GM19467 (cell line): Measurements from ENCODE around the gene TPRN.
A peak's percentile ranks its signal among the peaks of the same experiment; 100 is the strongest.

Source experiments
- ATAC-seq: cut with Tn5 transposase; IDR thresholded peaks from one replicate; pipeline ENCODE4 v1.9.1; 2021; ENCODE audit warnings: mild to moderate bottlenecking, moderate library complexity; ENCODE audit not compliant: unreplicated experiment

Gene TPRN

DNA sequence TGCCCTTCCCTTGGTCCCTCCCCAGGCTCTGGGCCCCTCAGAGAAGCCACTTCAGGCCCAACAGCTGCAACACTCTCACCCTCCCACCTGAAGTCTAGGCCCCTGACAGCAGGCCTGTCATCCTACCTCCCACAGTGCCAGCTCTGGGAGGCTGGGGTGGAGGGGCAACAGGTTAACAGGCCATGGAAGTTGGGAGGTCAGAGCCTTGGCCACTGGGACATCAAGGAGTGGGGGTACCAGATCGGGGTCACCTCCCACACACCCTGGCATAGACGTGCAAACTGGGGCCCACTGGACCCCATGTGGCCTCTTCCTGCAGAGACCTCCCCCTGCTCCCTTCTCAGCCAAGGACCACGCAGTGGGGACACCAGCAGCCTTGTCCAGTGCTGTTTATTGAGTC, 9.3 kb downstream of the TPRN start:
- no peak for ATAC-seq

DNA sequence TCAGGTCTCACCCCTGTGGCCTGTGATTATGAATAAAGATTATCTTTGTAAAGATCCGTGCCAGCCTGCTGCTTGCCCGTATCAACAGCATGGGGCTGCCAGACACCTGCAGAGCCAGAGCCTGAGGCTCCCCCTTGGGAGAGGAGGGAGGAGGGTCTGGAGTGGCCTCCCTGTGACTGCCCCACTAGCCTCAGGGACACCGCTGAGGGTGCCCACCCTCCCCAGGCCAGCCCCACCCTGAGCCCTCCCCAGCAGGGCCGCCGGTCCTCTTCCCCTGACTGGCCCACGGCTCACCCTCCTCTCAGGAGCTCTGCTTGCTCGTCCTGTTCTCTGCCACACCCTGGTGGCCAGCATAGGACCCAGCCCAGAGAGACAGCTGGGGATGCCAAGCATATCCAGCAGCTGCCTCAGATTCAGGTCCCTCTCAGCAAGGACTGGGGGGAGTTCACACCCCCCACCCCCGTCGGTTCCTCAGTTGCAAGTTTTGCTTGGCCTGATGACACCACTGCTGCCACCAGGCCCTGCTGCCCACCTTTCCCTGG, 10.2 kb downstream of the TPRN start:
- no peak for ATAC-seq

DNA sequence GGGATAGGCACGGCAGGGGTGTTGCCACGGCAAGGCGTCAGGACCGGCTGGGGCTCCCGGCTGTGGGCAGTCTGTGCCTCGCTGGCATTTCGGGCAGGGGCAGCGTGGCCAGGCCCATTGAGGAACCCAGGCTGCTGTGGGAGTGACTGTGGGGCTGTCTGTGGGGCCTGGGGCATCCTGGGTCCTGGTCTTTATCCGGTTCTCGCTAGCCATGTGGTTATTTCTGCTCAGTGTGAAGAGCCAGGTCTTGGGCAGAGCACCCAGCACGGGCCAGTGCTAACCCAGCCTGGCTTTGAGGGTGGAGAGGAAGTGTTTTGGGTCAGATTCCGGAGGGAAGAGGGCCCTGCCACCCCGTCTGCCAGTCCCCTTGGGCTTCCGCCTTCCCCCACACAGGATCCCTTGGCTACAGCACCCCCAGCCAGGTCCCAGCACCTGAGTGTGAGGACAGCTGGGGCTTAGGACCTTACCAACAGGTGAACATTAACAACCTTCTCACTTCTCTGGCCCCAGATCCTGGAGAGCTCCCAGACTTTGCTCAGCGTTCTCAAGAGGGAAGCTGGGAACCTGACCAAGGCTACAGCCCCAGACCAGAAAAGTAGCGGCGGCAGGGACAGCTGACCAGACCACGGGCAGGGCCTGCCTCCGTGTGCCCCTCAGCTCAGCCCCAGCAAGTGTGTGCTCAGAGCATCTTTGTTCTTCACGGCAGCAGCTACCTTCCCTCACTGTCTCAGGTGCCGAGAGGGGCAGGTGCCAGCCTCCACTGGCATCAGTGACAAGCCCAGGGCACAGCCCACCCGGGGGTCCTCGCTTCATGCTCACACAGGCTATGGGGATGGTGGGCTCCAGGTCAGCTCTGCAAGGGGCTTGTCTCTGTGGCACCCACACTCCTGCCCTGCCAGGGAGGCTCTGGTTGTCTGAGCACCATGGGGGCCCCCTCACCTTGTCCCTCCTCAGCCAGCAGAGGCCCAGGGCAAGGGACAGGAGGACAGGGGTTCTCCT, 10.9 kb downstream of the TPRN start:
- ATAC-seq, result no peak

DNA sequence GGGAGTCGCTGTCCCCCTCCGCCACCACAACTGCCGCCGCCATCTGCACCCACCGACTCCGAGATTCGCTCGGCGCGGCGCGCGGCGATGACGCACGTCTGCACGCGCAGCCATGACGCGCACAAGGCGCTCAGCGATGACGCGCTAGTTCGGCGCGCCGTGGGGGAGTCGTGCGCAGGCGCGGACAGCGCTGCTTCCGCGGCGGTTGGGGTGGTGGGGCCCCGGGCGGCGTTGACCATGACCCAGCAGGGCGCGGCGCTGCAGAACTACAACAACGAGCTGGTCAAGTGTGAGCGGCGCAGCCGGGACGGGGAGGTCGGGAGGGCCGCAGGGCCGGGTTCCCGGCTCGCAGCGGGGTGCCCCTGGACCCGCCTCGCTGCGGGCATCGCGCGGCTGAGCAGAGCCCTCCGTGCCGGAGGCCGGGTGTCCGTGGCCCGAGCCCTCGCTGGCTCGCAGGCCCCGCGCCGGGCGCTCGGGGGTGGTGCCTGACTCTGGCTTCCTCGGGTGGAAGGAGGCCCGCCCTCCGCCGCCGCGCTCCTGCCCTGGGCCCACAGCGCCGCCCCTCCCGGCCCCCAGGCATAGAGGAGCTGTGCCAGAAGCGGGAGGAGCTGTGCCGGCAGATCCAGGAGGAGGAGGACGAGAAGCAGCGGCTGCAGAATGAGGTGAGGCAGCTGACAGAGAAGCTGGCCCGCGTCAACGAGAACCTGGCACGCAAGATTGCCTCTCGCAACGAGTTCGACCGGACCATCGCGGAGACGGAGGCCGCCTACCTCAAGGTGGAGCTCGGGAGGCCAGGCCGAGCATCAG, 11.8 kb downstream of the TPRN start, which contains the start of the genes ANAPC2 and SSNA1:
Gene ANAPC2, minus strand, starts transcription at position 71 of the 807 bp plus-strand sequence. Its CDS starts 28 bp downstream, at position 43.
Gene SSNA1, plus strand, starts transcription at position 187 of the 807 bp plus-strand sequence. Its CDS starts 51 bp downstream, at position 238.
- peak; percentile 74 for ATAC-seq

DNA sequence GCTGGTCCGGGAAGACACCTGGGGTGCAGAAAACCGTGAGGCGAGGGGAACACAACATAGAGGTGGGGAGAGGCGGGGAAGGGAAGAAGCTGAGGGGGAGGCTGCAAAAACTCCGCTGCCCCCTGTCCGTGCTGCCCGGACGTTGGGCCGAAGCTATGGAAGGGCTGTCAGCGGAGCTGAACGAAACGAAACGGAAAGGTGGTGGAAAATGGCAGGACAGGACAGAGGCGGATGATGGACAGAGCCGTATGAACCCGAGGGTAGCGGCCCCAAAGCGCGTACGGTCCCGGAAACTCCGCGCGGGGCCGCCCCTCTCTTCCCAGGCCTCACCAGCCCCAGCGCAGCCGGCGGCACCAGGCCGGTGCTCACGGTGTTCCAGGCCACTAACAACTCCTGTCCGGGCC, 12.5 kb downstream of the TPRN start:
- no peak for ATAC-seq

DNA sequence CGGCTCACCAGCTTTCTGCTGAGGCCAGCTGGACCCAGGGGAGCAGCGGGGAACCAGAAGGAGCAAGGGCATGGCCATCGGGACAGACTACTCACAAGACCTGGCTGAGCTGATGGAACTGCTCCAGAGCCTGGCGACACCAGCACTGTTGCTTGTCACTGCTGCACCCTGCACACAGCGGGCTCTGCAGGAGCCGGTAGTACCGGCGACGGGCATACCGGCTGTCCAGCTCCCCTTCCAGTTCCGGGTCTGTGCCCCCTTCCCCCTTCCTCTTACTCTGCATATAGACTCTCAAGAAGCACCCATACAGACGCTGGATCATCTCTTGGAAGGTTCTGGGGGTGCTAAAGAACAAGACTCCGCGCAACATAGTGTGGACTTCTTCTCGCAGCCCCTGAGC, 13.2 kb downstream of the TPRN start:
- ATAC-seq, result no peak

DNA sequence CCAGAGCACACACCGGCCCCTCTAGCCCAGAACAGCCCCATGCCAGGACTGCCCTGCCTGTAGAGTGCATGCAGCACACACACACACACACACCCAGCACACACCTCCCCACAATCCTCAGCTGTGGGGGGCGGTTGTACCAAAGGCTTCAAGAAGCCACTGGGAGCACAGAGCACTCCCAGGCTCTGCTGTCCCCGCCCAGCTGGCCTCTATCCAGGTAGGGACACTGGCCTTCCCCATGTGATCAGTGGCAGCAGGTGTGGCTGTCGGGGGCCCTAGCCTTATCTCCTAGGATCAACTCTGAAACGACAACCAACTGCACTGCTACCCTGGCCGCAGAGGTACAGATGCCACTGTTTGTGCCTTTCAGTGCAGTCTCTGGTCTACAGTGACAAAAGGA, 14.2 kb downstream of the TPRN start:
- ATAC-seq, result no peak

DNA sequence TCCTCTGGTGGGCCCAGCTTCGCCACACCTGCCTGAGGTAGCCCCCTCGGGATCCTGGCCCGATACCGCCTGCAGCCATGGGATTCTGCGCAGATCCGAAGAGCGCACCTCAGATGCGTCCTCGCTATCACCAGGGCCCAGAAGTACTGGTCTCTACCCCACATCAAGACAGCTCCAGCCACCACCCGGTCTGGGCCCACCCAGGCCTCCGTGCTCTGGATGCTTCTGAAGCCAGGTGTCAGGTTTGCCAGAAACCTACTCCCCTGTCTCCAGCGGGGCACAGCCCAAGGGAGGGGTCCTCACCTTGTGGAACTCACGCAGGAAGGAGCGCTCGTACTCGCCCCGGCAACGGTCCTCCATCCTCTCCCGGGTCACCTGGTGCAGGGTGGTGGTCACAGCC, 14.6 kb downstream of the TPRN start:
- ATAC-seq, result no peak

DNA sequence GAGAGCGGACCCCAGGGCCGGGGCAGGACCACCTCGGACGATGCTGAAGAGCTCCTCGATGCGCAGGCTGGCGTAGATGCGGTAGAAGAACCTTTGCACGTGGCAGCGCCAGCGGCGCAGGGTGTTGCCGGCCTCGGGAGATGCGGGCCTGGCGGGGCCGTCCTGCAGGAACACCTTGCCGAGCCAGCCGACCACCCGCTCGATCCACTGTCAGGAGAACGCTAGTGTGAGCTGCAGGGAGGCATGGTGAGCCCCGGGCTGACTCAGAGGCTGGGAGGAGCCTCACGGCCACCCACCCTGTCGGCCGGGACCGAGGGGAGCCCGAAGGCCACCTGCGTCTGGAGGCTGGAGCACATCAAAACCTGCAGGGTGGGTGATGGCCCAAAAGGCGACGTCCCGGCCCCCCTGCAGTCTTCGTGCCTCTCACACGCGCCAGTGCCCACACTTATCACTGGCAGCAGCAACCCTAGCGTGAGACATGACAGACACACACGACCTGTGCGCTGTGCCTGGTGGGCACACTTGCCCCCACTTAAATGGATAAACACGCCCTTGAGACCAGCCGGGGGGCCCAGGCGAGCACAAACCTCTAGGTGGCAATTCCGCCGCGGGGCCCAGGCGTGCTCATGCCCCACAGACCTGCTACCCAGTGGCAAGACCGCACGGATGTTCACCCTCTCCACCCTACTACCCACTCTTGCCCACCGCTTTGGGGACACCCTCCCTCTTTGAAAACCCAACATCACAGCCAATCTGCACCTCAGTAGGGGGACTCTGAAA, 15.5 kb downstream of the TPRN start:
- no peak for ATAC-seq

DNA sequence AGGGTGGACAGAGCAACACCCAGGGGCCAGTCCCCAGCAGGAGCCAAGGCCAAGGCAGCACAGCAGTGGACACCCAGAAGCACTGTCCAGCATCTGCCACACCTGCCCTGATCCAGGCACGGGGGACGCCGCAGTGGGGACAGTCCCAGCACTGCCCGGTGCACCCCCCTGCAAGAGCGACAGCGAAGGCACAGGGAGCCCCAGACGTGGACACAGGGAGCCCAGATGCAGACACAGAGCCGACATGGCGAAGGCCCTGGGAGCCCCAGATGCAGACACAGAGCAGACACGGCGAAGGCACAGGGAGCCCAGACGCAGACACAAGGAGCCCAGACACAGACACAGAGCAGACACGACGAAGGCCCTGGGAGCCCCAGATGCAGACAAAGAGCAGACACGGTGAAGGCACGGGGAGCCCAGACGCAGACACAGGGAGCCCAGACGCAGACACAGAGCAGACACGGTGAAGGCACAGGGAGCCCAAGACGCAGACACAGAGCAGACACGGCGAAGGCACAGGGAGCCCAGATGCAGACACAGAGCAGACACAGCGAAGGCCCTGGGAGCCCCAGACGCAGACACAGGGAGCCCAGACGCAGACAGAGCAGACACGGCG, 16.5 kb downstream of the TPRN start:
- no peak for ATAC-seq

DNA sequence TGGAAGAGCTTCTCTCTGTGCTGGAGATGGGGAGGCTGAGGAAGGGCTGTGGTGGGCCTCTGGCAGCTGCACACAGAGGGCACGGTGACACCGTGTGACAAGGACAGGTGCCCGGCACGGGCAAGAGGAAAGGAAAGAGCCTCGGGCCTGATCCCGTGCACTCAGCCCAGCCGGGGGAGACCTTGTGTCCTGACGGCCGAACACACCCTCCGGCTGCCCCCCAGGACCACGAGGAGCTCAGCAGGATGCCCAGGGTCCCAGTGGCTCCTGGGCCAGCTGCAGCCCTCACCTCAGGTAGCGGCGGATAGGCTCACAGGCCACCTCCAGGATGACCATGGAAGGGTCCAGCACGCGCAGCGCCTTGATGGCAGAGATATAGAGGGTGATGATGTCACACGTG, 17.7 kb downstream of the TPRN start:
- ATAC-seq, result no peak

DNA sequence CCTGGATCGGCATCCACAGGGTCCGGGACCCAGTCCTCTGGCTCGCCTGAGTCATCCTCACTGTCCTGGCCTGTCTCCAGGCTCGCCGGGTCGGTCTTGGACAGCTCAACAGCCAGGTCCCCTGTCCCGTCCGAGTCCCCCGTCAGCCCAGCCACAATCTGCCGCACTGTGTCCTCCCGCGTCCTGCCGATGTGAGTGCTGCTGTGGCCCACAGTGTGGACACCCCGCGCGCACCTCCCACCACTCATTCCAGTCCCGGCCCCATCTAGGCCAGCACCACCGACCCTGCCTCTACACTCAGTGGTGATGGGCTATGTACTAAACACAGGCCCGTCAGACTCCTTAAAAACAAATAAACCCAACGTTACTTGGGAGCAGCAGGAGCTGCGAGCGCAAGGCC, 18.9 kb downstream of the TPRN start:
- no peak for ATAC-seq

DNA sequence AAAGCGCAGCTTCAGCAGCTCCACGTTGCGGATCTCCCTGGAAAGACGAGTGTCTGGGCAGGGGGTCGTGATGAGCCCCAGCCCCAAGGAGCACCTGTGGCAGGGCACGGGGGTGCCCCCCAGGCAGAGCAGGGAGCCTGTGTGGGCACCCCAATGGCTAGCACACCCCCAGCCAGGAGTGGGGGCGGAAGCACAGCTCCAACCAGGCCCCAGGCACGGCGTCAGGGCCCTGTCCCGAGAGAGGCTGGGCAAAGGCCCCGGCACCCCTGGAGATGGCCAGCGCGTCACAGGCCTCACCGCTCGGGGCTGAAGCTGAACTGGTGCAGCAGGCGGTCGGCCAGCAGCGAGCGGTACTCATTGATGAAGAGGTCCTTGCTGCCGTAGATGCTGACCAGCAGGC, 20.1 kb downstream of the TPRN start:
- ATAC-seq, result no peak

DNA sequence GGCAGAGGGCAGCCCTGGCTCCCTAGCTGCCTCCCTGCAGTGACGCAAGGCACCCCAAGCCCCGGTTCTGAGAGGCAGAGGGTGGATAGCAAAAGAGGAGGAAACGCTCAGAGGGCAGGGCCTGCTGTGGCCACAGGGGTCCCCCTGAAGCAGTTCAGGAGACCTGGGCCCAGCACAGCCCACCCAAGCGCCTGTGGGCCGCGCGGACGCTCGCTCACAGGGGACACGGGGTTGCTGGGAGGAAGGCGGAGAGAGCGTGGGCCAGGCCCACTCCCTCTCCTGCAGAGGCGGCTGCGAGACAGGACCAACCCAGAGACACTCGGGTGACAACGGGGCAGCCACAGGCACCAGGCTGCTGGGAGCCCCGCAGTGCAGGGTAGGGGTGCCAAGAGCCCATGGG, 20.8 kb downstream of the TPRN start:
- no peak for ATAC-seq

DNA sequence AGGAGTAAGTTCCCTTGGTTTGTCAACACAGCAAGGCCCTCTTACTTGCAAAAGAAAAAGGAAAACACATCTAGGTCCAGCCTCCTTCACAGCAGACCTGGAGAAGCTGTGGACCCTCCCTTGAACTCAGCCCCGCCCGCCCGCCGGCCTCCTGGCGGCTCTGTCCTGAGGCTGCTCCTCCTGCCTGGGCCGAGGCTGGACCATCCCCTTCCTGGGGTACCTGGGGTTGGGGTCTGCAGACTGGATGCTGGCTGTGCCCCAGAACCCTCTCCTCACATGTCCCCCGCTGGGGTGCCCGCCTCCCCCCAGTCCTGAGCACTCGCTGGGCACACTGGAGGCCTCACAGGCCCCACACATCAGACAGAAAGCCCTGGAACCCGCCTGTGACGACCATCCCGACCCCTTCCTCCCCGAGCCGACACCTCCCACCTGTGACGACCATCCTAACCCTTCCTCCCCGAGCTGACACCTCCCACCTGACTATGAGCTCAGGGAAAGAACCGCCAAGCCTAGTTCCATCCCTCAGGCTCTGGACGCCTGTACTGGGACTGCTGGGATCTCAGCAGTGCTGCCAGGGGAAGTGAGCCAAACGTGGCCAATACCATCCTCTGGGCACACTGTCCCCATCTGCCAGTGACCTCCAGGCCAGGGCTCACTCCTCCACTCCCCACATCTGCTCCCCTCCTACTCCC, 21.5 kb downstream of the TPRN start:
- ATAC-seq, result no peak

DNA sequence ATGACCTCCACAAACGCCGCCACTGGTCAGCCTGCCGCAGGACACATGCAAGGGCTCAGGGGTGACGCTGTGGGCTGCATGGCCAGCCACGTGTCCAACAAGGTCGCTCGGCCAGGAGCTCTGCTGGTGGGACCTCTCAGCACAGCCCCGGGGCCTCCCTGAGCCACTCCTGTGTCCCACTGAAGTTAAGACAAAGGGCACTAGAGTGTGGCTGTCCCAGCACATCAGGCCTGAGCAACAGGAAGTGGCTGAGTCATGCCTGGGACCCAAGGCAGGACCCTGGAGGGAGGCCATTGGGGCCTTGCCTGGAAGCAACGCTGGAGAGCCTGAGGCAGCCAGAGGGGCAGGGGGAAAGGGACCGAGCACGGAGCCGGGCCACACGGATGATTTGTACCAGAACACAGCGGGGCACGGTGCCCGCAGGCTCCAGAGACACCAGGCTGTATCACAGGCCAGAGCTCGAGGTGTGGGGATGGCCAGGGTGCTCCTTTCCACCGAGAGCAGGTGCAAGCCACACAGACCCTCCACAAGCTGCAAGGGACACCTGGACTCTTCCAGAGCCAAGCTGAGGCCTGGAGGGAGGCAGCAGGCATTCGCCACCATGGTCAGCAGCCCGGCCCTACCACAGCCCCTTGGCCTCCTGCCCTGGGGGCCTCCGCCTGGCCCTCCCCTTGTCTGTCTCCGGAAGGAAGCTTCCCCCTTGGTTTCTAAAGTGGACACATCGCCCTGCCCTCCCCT, 22.2 kb downstream of the TPRN start:
- ATAC-seq, result no peak

DNA sequence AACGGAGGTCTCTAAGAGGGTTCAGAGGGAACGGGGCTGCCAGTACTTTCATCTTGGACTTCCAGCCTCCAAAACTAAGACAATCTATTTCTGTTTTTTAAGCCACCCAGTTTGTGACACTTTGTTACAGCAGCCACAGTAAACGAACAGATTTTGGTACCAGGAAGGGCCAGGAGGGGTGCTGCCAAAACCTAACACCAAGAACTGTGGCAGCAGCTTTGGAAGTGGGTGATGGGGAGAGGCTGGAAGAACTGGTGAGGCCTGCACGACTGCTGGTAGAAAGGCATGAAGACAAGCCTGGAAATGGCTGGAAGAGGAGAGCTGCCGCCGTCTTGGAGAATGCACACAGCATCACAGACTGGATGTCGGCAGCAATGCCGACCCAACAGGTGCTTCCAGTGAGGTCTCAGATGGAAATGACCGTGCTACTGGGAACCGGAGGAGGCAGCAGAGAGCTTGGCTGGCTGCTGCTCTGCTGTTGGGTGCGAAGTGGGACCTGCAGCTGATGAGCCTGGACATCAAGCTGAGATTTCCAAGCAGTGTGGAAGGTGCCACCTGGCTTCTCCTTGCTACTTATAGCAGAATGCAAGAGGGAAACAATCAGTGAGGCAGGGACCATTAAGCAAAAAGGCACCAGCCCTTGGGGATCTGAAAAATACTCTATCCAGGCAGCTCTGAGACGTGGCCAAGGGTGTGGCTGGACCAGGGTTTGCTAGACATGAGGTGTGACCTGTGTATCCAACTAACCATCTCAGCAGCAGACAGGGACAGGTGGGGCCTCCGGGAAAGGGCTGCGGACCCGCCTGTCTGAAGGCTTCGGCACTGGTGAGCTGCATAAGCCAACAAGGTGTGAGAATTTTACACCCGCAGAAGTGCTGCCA, 24.0 kb downstream of the TPRN start:
- ATAC-seq, result no peak
